ENCODE data around the gene EPB41L5. TPM values are rescaled to one million over a fixed set of nuclear protein-coding genes. Genes with fewer than 3 reads are reported as not detected.
"Not testable (repeated sequence)": the region's sequence is repeated elsewhere in the genome, so short reads cannot be mapped to it uniquely, and the experiment has no call there.

EPB41L5 gene
- total and polyA plus RNA-seq, 12 donors, result 2.6 to 25.8 (median 13.9) TPM

DNA sequence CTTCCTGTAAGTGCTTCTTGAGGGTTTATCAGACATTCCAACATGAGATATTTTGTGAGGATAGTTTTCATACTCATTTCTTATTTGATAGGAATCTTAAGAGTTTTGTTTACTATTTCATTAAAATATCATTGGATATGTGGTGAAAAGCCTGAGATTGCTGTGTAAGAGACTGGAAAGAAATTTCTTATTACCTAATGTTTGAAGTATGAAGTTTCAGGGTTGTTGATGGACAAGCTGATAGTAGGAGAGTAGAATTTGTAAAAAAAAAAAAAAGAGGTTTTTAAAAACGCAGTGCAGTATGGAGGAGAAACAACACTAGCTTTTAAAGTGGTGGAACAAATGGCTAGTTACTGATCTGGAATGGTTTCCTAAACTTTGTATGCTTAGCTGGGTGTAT, 7.7 kb downstream of the EPB41L5 start:
- intact Hi-C loops (cut with DNase I), result no loop called here
- Histone ChIP-seq H3K4me3 (no peak overlapping the region), H3K9me3 (replicated peaks in 1 of 3) (no peaks in the 10 kb centered on the region), H3K36me3 (replicated peaks in 1 of 2) (no peaks in the 10 kb centered on the region), H3K27me3 (no peaks in the 10 kb centered on the region), H3K4me1 (replicated peaks in 1 of 2) (peaks cover 0 to 7% of the 10 kb centered on the region in 2 donors), H3K27ac (no peak overlapping the region)
- DNase-seq, result no peak
- 79 to 92% (median 86%) methylated on average over 1 of the region's 1 CpG for WGBS, 4 donors
- no peak for TF ChIP-seq CTCF (IDR thresholded peaks at IDR 0.05)
- no peak for TF ChIP-seq POLR2A (IDR thresholded peaks at IDR 0.05)

DNA sequence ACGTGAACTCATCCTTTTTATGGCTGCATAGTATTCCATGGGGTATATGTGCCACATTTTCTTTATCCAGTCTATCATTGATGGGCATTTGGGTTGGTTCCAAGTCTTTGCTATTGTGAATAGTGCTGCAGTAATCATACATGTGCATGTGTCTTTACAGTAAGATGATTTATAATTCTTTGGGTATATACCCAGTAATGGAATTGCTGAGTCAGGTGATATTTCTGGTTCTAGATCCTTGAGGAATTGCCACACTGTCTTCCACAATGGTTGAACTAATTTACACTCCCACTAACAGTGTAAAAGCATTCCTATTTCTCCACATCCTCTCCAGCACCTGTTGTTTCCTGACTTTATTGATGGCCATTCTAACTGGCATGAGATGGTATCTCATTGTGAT, 9.6 kb downstream of the EPB41L5 start:
- H3K9me3 ChIP-seq (replicated peaks in 1 of 3); DNase-seq; H3K4me3 ChIP-seq; H3K36me3 ChIP-seq (replicated peaks in 1 of 2); H3K27ac ChIP-seq; H3K4me1 ChIP-seq (replicated peaks in 1 of 2); intact Hi-C loops (cut with DNase I); H3K27me3 ChIP-seq: not testable (repeated sequence)
- WGBS, 4 donors, result 90 to 100% (median 100%) methylated on average over 1 of the region's 1 CpG

DNA sequence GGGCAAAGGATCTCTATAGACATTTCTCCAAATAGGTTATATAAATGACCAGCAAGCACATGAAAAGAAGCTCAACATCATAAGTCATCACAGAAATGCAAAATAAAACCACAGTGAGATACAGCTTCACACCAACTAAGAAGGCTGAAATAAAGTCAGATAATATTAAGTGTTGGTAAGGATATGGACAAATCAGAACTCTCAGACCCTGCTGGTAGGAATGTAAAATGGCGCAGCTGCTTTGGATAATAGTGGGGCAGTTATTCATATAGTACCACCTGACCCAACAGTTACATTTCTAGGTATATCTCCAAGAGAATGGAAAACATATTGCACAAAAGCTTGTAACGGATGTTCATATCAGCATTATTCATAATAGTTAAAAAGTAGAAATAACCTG, 14.0 kb downstream of the EPB41L5 start:
- TF ChIP-seq CTCF (IDR thresholded peaks at IDR 0.05) (no peak), POLR2A (IDR thresholded peaks at IDR 0.05) (no peak)
- WGBS, 4 donors, result 97 to 99% (median 98%) methylated on average over 2 of the region's 2 CpGs

GRCh38 chr2:120028795-120029194, 15.9 kb downstream of the EPB41L5 start:
- WGBS, 4 donors, result 92 to 95% (median 93%) methylated on average over 5 of the region's 5 CpGs
- Histone ChIP-seq H3K27me3 (no peaks in the 10 kb centered on the region), H3K36me3 (replicated peaks in 1 of 2) (no peaks in the 10 kb centered on the region), H3K9me3 (replicated peaks in 1 of 3) (no peaks in the 10 kb centered on the region), H3K4me3 (no peak overlapping the region), H3K27ac (no peak overlapping the region), H3K4me1 (replicated peaks in 1 of 2) (no peaks in the 10 kb centered on the region)
- DNase-seq, result no peak
- intact Hi-C loops (cut with DNase I), result no loop called here
- no peak for TF ChIP-seq POLR2A (IDR thresholded peaks at IDR 0.05)
- no peak for TF ChIP-seq CTCF (IDR thresholded peaks at IDR 0.05)

More for the DNA sequence above, 14.0 kb downstream of the EPB41L5 start:
- no peaks in the 10 kb centered on the region for H3K9me3 ChIP-seq (replicated peaks in 1 of 3)
- DNase-seq, result no peak
- H3K36me3 ChIP-seq (replicated peaks in 1 of 2), result no peaks in the 10 kb centered on the region
- H3K4me1 ChIP-seq (replicated peaks in 1 of 2), result no peaks in the 10 kb centered on the region
- intact Hi-C loops (cut with DNase I), result no loop called here
- H3K27me3 ChIP-seq, result no peaks in the 10 kb centered on the region
- H3K4me3 ChIP-seq, result no peak overlapping the region
- no peak overlapping the region for H3K27ac ChIP-seq

Data from adrenal gland (tissue), 12 donors.